ENCODE data around the gene NMT1.
A peak's percentile ranks its signal among the peaks of the same experiment; 100 is the strongest.

NMT1 gene

GRCh38 chr17:45104907-45105624 is 43.9 kb downstream of the NMT1 start:
- no peak for DNase-seq (ENCODE audit: low spot score)

- DNase-seq (ENCODE audit: low spot score), result no peak
Measured at GRCh38 chr17:45106096-45106495, 45.0 kb downstream of the NMT1 start.

GRCh38 chr17:45106582-45106981 is 45.5 kb downstream of the NMT1 start:
- no peak for DNase-seq (ENCODE audit: low spot score)

GRCh38 chr17:45107293-45108010 is 46.3 kb downstream of the NMT1 start:
- no peak for DNase-seq (ENCODE audit: low spot score)

- no peak for DNase-seq (ENCODE audit: low spot score)
Measured at GRCh38 chr17:45108051-45108450, 46.9 kb downstream of the NMT1 start.

- DNase-seq (ENCODE audit: low spot score), result no peak
Measured at GRCh38 chr17:45108595-45109521, 47.7 kb downstream of the NMT1 start.

GRCh38 chr17:45110676-45111611 is 49.8 kb downstream of the NMT1 start:
- DNase-seq (ENCODE audit: low spot score), result peak; percentile 55

GRCh38 chr17:45111850-45112249 is 50.7 kb downstream of the NMT1 start:
- DNase-seq (ENCODE audit: low spot score), result no peak

- no peak for DNase-seq (ENCODE audit: low spot score)
Measured at GRCh38 chr17:45112559-45113423, 51.7 kb downstream of the NMT1 start.

- DNase-seq (ENCODE audit: low spot score), result no peak
Measured at GRCh38 chr17:45113424-45113754, 52.3 kb downstream of the NMT1 start.

- no peak for DNase-seq (ENCODE audit: low spot score)
Measured at GRCh38 chr17:45114117-45114932, 53.2 kb downstream of the NMT1 start.

- no peak for DNase-seq (ENCODE audit: low spot score)
Measured at GRCh38 chr17:45115015-45115625, 54.0 kb downstream of the NMT1 start.

GRCh38 chr17:45115871-45116270 is 54.8 kb downstream of the NMT1 start:
- no peak for DNase-seq (ENCODE audit: low spot score)

GRCh38 chr17:45116434-45117016 is 55.4 kb downstream of the NMT1 start:
- DNase-seq (ENCODE audit: low spot score), result no peak

GRCh38 chr17:45117334-45117733 is 56.2 kb downstream of the NMT1 start:
- no peak for DNase-seq (ENCODE audit: low spot score)

GRCh38 chr17:45117848-45118646 is 56.9 kb downstream of the NMT1 start:
- DNase-seq (ENCODE audit: low spot score), result no peak

GRCh38 chr17:45118691-45119090 is 57.6 kb downstream of the NMT1 start:
- no peak for DNase-seq (ENCODE audit: low spot score)

GRCh38 chr17:45119964-45120363 is 58.8 kb downstream of the NMT1 start:
- DNase-seq (ENCODE audit: low spot score), result no peak
